Thymus (tissue), 11 donors: ENCODE measurements around the gene PACSIN3. TPM values are rescaled to one million over a fixed set of nuclear protein-coding genes. Genes with fewer than 3 reads are reported as not detected.

Source experiments
- DNase-seq, 9 donors: peaks; one replicate each; pipeline ENCODE4 v3.0.0-alpha.2; 2013; ENCODE audit warnings: low spot score in 9 of 9, low read depth in 6 of 9, missing footprints in 1 of 9
- H3K27ac ChIP-seq, 2 donors: one replicate each; pipeline ENCODE4 v1.5.1; 2013; ENCODE audit warnings: control low read depth in 1 of 2, low read depth in 1 of 2, low read length in 1 of 2, mild to moderate bottlenecking in 1 of 2, moderate library complexity in 1 of 2
- H3K27me3 ChIP-seq, 2 donors: one replicate each; pipeline ENCODE4 v1.5.1; 2013; ENCODE audit warnings: low read length in 1 of 2; ENCODE audit not compliant: control insufficient read depth in 2 of 2, insufficient read depth in 1 of 2
- H3K36me3 ChIP-seq, 2 donors: one replicate each; pipeline ENCODE4 v1.5.1; 2013; ENCODE audit warnings: low read length in 1 of 2, mild to moderate bottlenecking in 1 of 2, moderate library complexity in 1 of 2; ENCODE audit not compliant: control insufficient read depth in 2 of 2, insufficient read depth in 2 of 2
- H3K4me1 ChIP-seq, 2 donors: one replicate each; pipeline ENCODE4 v1.5.1; 2013; ENCODE audit warnings: low read length in 2 of 2; ENCODE audit not compliant: control insufficient read depth in 2 of 2, insufficient read depth in 2 of 2
- H3K4me3 ChIP-seq, 2 donors: one replicate each; pipeline ENCODE4 v1.5.1; 2013; ENCODE audit warnings: low read length in 2 of 2, control low read depth in 1 of 2, mild to moderate bottlenecking in 1 of 2
- H3K9me3 ChIP-seq, 2 donors: one replicate each; pipeline ENCODE4 v1.5.1; 2013; ENCODE audit warnings: low read length in 1 of 2, mild to moderate bottlenecking in 1 of 2; ENCODE audit not compliant: control insufficient read depth in 2 of 2, insufficient read depth in 1 of 2
- WGBS: extraction: QIAGEN DNeasy Blood & Tissue Kit; methylation state at CpG from one replicate; pipeline ENCODE4 v1.1.7; 2013; 5-methylcytosine and 5-hydroxymethylcytosine counted together
- polyA plus RNA-seq: library from polyadenylated mRNA; stranded (reverse); fragments of 200-250 nt; gene quantifications from one replicate; pipeline ENCODE4 v1.2.3, GENCODE V29; 2013
- total RNA-seq: library from RNA; stranded (reverse); fragments of 120-200 nt; gene quantifications from one replicate; pipeline ENCODE4 v1.2.4, GENCODE V29; 2013
- donor health status: healthy.

The PACSIN3 gene
- total and polyA plus RNA-seq, 2 donors, result 4.1 to 7.7 TPM

- H3K27me3 ChIP-seq, result peaks cover 41 to 70% of the 10 kb centered on the region in 2 donors
- H3K4me1 ChIP-seq, result peaks cover 7 to 19% of the 10 kb centered on the region in 2 donors
- DNase-seq, result peak in 3 of 9 donors; percentile 8 to 58 (median 30)
- peaks cover 0 to 10% of the 10 kb centered on the region in 2 donors for H3K9me3 ChIP-seq
- WGBS, result 3% methylated on average over 63 of the region's 63 CpGs
- H3K36me3 ChIP-seq, result no peaks in the 10 kb centered on the region
- H3K27ac ChIP-seq, result no peak overlapping the region
- H3K4me3 ChIP-seq, result peak overlapping the region; percentile 10 to 65
Observed at GRCh38 chr11:47186700-47187695, 764 bp upstream of the PACSIN3 start.

GRCh38 chr11:47185305-47186075 is 744 bp downstream of the PACSIN3 start:
- H3K4me1 ChIP-seq, result peaks cover 7 to 19% of the 10 kb centered on the region in 2 donors
- peaks cover 0 to 10% of the 10 kb centered on the region in 2 donors for H3K9me3 ChIP-seq
- H3K4me3 ChIP-seq, result peak overlapping the region; percentile 30 to 65
- H3K27me3 ChIP-seq, result peaks cover 41 to 68% of the 10 kb centered on the region in 2 donors
- H3K36me3 ChIP-seq, result no peaks in the 10 kb centered on the region
- H3K27ac ChIP-seq, result peak overlapping the region in 1 of 2 donors; percentile 9
- 27% methylated on average over 50 of the region's 50 CpGs for WGBS
- DNase-seq, result no peak

GRCh38 chr11:47184711-47185304 is 1.4 kb downstream of the PACSIN3 start:
- peaks cover 7 to 19% of the 10 kb centered on the region in 2 donors for H3K4me1 ChIP-seq

GRCh38 chr11:47183969-47184368 is 2.3 kb downstream of the PACSIN3 start:
- over 99% methylated on average over 7 of the region's 7 CpGs for WGBS

More at GRCh38 chr11:47184711-47185304, 1.4 kb downstream of the PACSIN3 start:
- DNase-seq, result no peak
- Histone ChIP-seq H3K4me3 (no peak overlapping the region), H3K9me3 (peaks cover 0 to 10% of the 10 kb centered on the region in 2 donors), H3K27me3 (peaks cover 41 to 67% of the 10 kb centered on the region in 2 donors), H3K27ac (no peak overlapping the region), H3K36me3 (no peaks in the 10 kb centered on the region)
- WGBS, result 89% methylated on average over 13 of the region's 13 CpGs

GRCh38 chr11:47183031-47183856 is 3.0 kb downstream of the PACSIN3 start:
- Histone ChIP-seq H3K4me3 (no peak overlapping the region), H3K27me3 (peaks cover 39 to 52% of the 10 kb centered on the region in 2 donors), H3K4me1 (peaks cover 7 to 19% of the 10 kb centered on the region in 2 donors), H3K36me3 (no peaks in the 10 kb centered on the region), H3K27ac (no peak overlapping the region), H3K9me3 (peaks cover 0 to 10% of the 10 kb centered on the region in 2 donors)
- no peak for DNase-seq
- WGBS, result 97% methylated on average over 25 of the region's 25 CpGs

More at GRCh38 chr11:47183969-47184368, 2.3 kb downstream of the PACSIN3 start:
- peaks cover 0 to 10% of the 10 kb centered on the region in 2 donors for H3K9me3 ChIP-seq
- H3K27me3 ChIP-seq, result peaks cover 41 to 59% of the 10 kb centered on the region in 2 donors
- no peak overlapping the region for H3K4me3 ChIP-seq
- H3K4me1 ChIP-seq, result peaks cover 7 to 19% of the 10 kb centered on the region in 2 donors
- no peaks in the 10 kb centered on the region for H3K36me3 ChIP-seq
- no peak for DNase-seq
- no peak overlapping the region for H3K27ac ChIP-seq

- Histone ChIP-seq H3K9me3 (peaks cover 0 to 10% of the 10 kb centered on the region in 2 donors), H3K4me3 (no peak overlapping the region), H3K4me1 (peaks cover 7 to 21% of the 10 kb centered on the region in 2 donors), H3K27me3 (peaks cover 32 to 43% of the 10 kb centered on the region in 2 donors), H3K27ac (no peak overlapping the region), H3K36me3 (no peaks in the 10 kb centered on the region)
- DNase-seq, result no peak
- WGBS, result 97% methylated on average over 17 of the region's 17 CpGs
Observed at GRCh38 chr11:47182380-47182779, 3.9 kb downstream of the PACSIN3 start.

GRCh38 chr11:47181271-47181670 is 5.0 kb downstream of the PACSIN3 start:
- H3K4me1 ChIP-seq, result peaks cover 0 to 14% of the 10 kb centered on the region in 2 donors
- no peak overlapping the region for H3K4me3 ChIP-seq
- peaks cover 0 to 10% of the 10 kb centered on the region in 2 donors for H3K9me3 ChIP-seq
- no peak for DNase-seq
- 95% methylated on average over 6 of the region's 6 CpGs for WGBS
- no peaks in the 10 kb centered on the region for H3K36me3 ChIP-seq
- peaks cover 21 to 32% of the 10 kb centered on the region in 2 donors for H3K27me3 ChIP-seq
- no peak overlapping the region for H3K27ac ChIP-seq
